Lung (tissue), 12 donors: ENCODE measurements around the gene SNRK. TPM values are rescaled to one million over a fixed set of nuclear protein-coding genes. Genes with fewer than 3 reads are reported as not detected.
A peak's percentile ranks its signal among the peaks of the same experiment; 100 is the strongest.

Experiments used
- ATAC-seq: fragments of 200-7000 bp; cut with Tn5 transposase; one replicate; pipeline ENCODE4 v1.9.1; 2020; ENCODE audit warnings: moderate number of reproducible peaks; ENCODE audit not compliant: insufficient read depth, low FRiP score
- DNase-seq, 3 donors: peaks; one replicate each; pipeline ENCODE4 v3.0.0-alpha.2; 2013 to 2017
- H3K27ac ChIP-seq, 2 donors: one replicate each; pipeline ENCODE4 v1.5.1; 2013; ENCODE audit warnings: mild to moderate bottlenecking in 2 of 2, moderate library complexity in 2 of 2, control low read depth in 1 of 2, inconsistent platforms in 1 of 2, low read depth in 1 of 2, low read length in 1 of 2
- H3K27me3 ChIP-seq, 3 donors: one replicate each; pipeline ENCODE4 v1.5.1; 2013; ENCODE audit warnings: low read length in 2 of 3; ENCODE audit not compliant: control insufficient read depth in 3 of 3, insufficient read depth in 3 of 3
- H3K36me3 ChIP-seq, 4 donors: one replicate each; pipeline ENCODE4 v1.5.1; 2013; ENCODE audit warnings: low read length in 4 of 4, mild to moderate bottlenecking in 1 of 4, moderate library complexity in 1 of 4; ENCODE audit not compliant: control insufficient read depth in 4 of 4, insufficient read depth in 4 of 4
- H3K4me1 ChIP-seq, 5 donors: one replicate each; pipeline ENCODE4 v1.5.1; 2013; ENCODE audit warnings: low read length in 5 of 5, mild to moderate bottlenecking in 2 of 5, moderate library complexity in 1 of 5; ENCODE audit not compliant: control insufficient read depth in 5 of 5, insufficient read depth in 5 of 5
- H3K4me3 ChIP-seq: one replicate; pipeline ENCODE4 v1.5.1; 2013; ENCODE audit warnings: mild to moderate bottlenecking, control low read depth, moderate library complexity
- H3K9ac ChIP-seq, 2 donors: one replicate each; pipeline ENCODE4 v1.5.1; 2013; ENCODE audit warnings: low read length in 2 of 2, control low read depth in 1 of 2; ENCODE audit not compliant: insufficient read depth in 1 of 2
- H3K9me3 ChIP-seq, 4 donors: one replicate each; pipeline ENCODE4 v1.5.1; 2013; ENCODE audit warnings: low read length in 3 of 4, mild to moderate bottlenecking in 1 of 4, moderate library complexity in 1 of 4; ENCODE audit not compliant: control insufficient read depth in 4 of 4, insufficient read depth in 3 of 4
- WGBS, 2 donors: extraction: QIAGEN DNeasy Blood & Tissue Kit; methylation state at CpG; one replicate each; pipeline ENCODE4 v1.1.7; 2013; 5-methylcytosine and 5-hydroxymethylcytosine counted together
- polyA plus RNA-seq, 2 donors: library from polyadenylated mRNA; stranded (reverse); fragments of 200-250 nt; gene quantifications; one replicate each; pipeline ENCODE4 v1.2.1, GENCODE V29; 2013
- total RNA-seq, 2 donors: library from RNA; depleted of rRNA in 1 of 2; stranded (reverse); fragments of >200 nt in 1 of 2; gene quantifications; one replicate each; pipeline ENCODE4 v1.2.1, GENCODE V29; 2014 to 2021
- TF ChIP-seq, protein P1 (sequence below): IDR thresholded peaks from 2 replicates; pipeline ENCODE4 v1.5.1; 2012; ENCODE audit warnings: mild to moderate bottlenecking; ENCODE audit errors: control extremely low read depth, extremely low read depth
- donor health status: control.
- donor health status: control.
- donor health status: Bipolar disorder and iron deficiency.
- donor health status: healthy.
- donor health status: DM: yes; HTN: yes; CAD: no.

SNRK gene
- total and polyA plus RNA-seq, 4 donors: 19.2 to 139 (median 45.6) TPM

DNA sequence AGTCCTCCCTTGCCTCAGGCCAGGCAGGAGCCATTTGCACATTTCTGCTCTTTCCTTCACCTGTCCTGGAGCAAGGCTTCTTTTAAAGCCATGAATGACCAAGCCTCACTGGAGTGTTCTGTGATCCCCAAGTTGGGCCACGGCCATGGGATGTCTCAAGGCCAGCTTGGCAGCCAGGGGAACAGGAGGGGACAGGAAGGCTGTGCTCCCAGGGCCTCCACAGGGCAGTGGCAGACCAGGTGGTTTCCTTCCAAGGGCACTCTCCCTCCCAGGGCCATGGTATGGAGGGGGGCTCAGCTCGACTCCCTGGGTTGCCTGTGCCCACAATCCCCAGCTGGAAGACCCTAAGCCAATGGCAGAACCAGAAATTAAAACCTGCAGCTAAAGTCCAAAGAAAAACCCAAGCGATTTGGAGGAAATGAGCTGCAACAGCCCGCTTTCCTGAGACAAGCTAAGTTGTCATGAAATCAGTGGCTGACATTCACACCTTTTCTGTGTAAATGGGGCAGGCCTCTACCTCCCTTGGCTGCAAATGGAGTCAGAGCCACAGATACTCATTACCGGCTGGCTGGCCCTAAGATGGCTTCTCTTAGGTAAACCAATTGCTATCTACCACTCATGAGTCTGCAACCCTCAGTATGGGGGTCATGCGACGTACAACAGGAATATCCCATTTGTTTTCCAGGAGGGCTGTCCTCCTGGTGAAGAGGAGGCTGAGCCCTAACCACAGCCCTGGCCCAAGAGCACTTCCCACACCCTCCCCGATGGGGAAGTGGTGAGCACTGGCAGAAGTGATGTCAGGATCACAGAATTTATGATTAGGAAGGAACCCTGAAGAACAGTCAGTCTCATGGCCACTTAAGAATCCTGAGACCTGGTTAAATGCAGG lies 83.3 kb downstream of the SNRK start:
- peak; percentile 45 for ATAC-seq

DNA sequence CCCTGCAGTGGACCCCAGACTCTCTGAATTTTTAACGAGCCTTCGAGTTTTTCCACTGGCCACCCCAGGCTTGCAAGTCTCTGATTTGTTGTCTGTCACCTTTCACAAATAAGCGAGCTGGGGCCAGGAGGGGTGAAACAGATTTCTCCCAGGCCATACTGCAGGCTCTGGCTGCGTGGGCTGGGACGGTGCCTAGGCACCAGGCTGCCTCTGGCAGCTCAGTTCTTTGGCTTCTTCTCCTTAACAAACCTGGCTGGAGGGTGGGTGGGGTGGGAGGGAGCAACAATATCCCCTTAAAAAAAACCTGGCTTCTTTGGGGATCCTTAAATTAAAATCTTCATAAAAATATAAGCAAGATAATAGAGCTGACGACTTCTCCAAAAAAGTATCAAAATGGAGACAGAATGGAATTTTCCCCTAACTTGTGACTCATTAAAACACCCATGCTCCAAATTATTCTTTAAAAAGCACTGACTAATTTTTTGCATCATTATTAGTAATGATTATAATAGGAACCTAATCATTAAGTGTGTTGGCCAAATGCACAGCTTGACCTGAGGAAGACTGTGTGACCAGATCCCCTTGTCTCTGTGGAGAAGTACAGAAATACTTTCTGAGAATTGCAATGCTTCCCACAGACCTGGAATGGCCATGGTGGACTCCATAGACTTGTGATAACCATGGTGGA lies 84.1 kb downstream of the SNRK start:
- Histone ChIP-seq H3K9me3 (no peaks in the 10 kb centered on the region), H3K27me3 (no peaks in the 10 kb centered on the region), H3K36me3 (peaks cover 0 to 5% (median 1%) of the 10 kb centered on the region in 4 donors), H3K9ac (no peak overlapping the region), H3K4me1 (peaks cover 0 to 27% (median 8%) of the 10 kb centered on the region in 5 donors), H3K27ac (no peak overlapping the region), H3K4me3 (no peak overlapping the region)
- 55 to 60% methylated on average over 6 of the region's 6 CpGs for whole genome bisulfite sequencing, 2 donors
- ATAC-seq (no peak), DNase-seq (no peak)
- TF ChIP-seq, protein P1, sequence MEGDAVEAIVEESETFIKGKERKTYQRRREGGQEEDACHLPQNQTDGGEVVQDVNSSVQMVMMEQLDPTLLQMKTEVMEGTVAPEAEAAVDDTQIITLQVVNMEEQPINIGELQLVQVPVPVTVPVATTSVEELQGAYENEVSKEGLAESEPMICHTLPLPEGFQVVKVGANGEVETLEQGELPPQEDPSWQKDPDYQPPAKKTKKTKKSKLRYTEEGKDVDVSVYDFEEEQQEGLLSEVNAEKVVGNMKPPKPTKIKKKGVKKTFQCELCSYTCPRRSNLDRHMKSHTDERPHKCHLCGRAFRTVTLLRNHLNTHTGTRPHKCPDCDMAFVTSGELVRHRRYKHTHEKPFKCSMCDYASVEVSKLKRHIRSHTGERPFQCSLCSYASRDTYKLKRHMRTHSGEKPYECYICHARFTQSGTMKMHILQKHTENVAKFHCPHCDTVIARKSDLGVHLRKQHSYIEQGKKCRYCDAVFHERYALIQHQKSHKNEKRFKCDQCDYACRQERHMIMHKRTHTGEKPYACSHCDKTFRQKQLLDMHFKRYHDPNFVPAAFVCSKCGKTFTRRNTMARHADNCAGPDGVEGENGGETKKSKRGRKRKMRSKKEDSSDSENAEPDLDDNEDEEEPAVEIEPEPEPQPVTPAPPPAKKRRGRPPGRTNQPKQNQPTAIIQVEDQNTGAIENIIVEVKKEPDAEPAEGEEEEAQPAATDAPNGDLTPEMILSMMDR: no peak

More for the DNA sequence above, 83.3 kb downstream of the SNRK start:
- 55 to 78% methylated on average over 8 of the region's 8 CpGs for WGBS, 2 donors
- H3K4me3 ChIP-seq: no peak overlapping the region
- H3K9me3 ChIP-seq: no peaks in the 10 kb centered on the region
- TF ChIP-seq, protein P1: no peak
- H3K27me3 ChIP-seq: no peaks in the 10 kb centered on the region
- peaks cover 0 to 7% (median 1%) of the 10 kb centered on the region in 4 donors for H3K36me3 ChIP-seq
- H3K27ac ChIP-seq: no peak overlapping the region
- peak in 1 of 3 donors; percentile 28 for DNase-seq
- H3K9ac ChIP-seq: no peak overlapping the region
- peaks cover 0 to 27% (median 8%) of the 10 kb centered on the region in 5 donors for H3K4me1 ChIP-seq

DNA sequence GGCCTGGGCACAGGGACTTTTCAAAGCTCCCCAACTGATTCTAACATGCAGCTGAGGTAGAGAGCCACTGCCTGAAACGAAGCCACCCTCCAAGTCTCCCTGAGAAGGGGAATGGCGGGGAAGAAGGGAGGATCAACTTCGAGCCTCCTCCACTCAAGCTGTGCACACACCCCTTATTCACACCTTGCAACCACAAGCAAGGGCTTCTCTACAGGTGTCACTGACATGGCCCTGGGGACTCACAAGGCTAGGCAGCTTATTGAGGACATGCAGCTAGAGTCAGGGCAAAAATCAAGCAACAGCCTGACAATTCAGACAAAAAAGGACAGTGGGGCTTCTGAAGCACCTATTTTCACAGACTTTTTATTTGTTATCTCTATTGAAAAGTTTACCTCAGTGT lies 85.2 kb downstream of the SNRK start:
- TF ChIP-seq, protein P1: no peak
- Histone ChIP-seq H3K9ac (no peak overlapping the region), H3K9me3 (no peaks in the 10 kb centered on the region), H3K4me3 (no peak overlapping the region), H3K27me3 (no peaks in the 10 kb centered on the region), H3K27ac (no peak overlapping the region), H3K4me1 (peaks cover 0 to 19% (median 6%) of the 10 kb centered on the region in 5 donors), H3K36me3 (peaks cover 0 to under 1% (median 0%) of the 10 kb centered on the region in 4 donors)
- ATAC-seq: no peak
- no peak for DNase-seq
- 88 to 96% methylated on average over 3 of the region's 3 CpGs for WGBS, 2 donors
